Choroid plexus epithelial cell (primary cell): ENCODE results near the gene SNX9.

ENCODE experiments used
- DNase-seq: peaks from one replicate; pipeline ENCODE4 v3.0.0-alpha.2; 2010; ENCODE audit warnings: low read depth
- H3K4me3 ChIP-seq: 2 replicates; pipeline ENCODE4 v1.5.1; 2011; ENCODE audit warnings: low read depth, mild to moderate bottlenecking, control low read depth, low read length, moderate library complexity
- TF ChIP-seq, protein P1 (sequence below): conservative IDR thresholded peaks from 2 replicates; pipeline ENCODE4 v1.5.1; 2011; ENCODE audit warnings: low read depth, mild to moderate bottlenecking, control low read depth, inconsistent platforms, low read length, moderate library complexity

Gene SNX9

GRCh38 chr6:157994125-157994795 is 171.2 kb downstream of the SNX9 start:
- TF ChIP-seq, protein P1, sequence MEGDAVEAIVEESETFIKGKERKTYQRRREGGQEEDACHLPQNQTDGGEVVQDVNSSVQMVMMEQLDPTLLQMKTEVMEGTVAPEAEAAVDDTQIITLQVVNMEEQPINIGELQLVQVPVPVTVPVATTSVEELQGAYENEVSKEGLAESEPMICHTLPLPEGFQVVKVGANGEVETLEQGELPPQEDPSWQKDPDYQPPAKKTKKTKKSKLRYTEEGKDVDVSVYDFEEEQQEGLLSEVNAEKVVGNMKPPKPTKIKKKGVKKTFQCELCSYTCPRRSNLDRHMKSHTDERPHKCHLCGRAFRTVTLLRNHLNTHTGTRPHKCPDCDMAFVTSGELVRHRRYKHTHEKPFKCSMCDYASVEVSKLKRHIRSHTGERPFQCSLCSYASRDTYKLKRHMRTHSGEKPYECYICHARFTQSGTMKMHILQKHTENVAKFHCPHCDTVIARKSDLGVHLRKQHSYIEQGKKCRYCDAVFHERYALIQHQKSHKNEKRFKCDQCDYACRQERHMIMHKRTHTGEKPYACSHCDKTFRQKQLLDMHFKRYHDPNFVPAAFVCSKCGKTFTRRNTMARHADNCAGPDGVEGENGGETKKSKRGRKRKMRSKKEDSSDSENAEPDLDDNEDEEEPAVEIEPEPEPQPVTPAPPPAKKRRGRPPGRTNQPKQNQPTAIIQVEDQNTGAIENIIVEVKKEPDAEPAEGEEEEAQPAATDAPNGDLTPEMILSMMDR, result no peak
- H3K4me3 ChIP-seq, result no peak overlapping the region
- no peak for DNase-seq
